ENCODE results near the gene BID.
"Not testable (repeated sequence)": the region's sequence is repeated elsewhere in the genome, so short reads cannot be mapped to it uniquely, and the experiment has no call there.

The BID gene

DNA sequence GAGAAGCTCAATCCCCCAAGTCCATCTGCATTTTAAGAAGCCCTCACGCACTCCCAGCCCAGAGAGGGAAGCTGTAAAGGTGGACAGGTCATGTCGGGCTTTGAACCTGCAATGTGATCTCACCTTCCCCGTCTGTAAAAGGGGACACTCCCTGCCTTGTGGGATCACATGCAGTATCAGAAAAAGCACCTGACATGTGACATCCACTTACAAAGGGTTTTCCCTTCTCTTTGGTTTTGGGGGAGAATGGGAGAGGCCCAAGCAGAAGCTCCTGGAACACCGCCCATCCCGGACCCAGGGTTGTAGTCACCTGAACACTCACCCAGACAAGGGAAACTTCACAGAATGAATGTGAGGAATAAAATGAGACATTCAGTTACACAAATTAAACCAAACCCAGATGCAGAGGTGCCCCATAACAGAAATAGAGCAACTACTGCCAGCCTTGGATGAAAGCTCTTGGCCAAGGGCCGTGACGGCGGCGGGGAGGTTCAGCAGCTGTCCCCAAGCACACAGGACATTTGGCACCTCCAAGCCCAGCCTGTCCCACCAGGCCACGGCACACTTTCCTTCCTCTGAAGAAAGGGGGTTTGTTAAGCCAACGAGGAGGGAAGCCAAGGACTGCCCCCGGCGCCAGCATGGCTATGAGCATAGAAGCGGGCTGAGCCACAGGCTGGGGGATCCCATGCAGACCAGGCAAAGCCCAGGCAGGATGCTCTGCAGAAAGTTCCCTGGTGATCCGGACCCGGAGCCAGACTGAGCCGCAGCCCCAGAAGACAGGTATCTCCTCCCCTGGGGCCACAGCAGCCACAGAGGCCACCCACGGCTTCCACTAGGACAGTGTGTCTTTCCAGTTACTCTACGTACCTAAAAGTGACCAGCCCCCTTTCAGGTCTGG, 3.8 kb downstream of the BID start:
- no peaks in the 10 kb centered on the region for H3K4me1 ChIP-seq (ENCODE audit: control insufficient read depth, insufficient read depth, low read length)
- H3K9ac ChIP-seq (ENCODE audit: low read depth, low read length): no peak overlapping the region
- no peaks in the 10 kb centered on the region for H3K9me3 ChIP-seq (ENCODE audit: control insufficient read depth, insufficient read depth, low read length)

GRCh38 chr22:17769716-17770082, 4.6 kb downstream of the BID start:
- no peak overlapping the region for H3K4me3 ChIP-seq (ENCODE audit: low read depth, low read length)
- H3K9ac ChIP-seq (ENCODE audit: low read depth, low read length): no peak overlapping the region
- H3K36me3 ChIP-seq (ENCODE audit: control insufficient read depth, insufficient read depth, low read length): no peaks in the 10 kb centered on the region
- no peaks in the 10 kb centered on the region for H3K4me1 ChIP-seq (ENCODE audit: control insufficient read depth, insufficient read depth, low read length)
- no peaks in the 10 kb centered on the region for H3K27me3 ChIP-seq (ENCODE audit: control insufficient read depth, insufficient read depth, low read length)
- no peaks in the 10 kb centered on the region for H3K9me3 ChIP-seq (ENCODE audit: control insufficient read depth, insufficient read depth, low read length)

More for the DNA sequence above, 3.8 kb downstream of the BID start:
- Histone ChIP-seq H3K36me3 (ENCODE audit: control insufficient read depth, insufficient read depth, low read length) (no peaks in the 10 kb centered on the region), H3K4me3 (ENCODE audit: low read depth, low read length) (no peak overlapping the region), H3K27me3 (ENCODE audit: control insufficient read depth, insufficient read depth, low read length) (no peaks in the 10 kb centered on the region)

DNA sequence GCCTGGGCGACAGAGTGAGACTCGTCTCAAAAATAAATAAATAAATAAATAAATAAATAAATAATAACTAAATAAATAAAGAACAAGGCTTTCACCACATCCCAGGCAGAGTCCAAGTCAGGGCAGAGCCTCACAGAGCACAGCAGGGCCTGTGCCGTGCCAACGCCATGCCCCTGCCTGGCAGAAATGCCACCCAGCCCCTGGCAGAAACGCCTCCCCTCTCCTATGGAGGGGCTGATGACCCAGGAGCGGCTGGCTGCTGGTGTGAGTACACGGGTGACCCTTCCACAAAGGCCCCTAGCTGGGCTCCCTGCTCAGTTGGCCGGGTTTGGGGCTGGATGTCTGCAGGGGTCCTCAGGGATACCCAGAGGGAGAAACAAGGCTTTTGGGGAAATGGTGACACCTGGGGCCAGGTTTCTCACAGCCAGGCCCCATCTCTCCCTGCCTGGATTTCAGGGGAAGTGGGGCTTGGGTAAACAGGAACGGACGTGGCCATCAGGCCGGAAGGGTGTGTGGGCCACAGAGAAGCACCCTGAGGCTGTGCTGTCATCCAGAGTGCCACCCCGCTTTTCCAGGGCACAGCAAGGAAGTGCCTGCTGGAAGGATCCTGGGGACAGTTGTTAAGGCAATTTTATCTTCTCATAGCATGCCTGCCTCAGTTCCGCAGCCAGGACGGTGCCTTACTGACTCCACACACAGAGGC, 5.1 kb downstream of the BID start:
- Histone ChIP-seq H3K9me3 (ENCODE audit: control insufficient read depth, insufficient read depth, low read length) (no peaks in the 10 kb centered on the region), H3K4me3 (ENCODE audit: low read depth, low read length) (no peak overlapping the region), H3K9ac (ENCODE audit: low read depth, low read length) (no peak overlapping the region)

DNA sequence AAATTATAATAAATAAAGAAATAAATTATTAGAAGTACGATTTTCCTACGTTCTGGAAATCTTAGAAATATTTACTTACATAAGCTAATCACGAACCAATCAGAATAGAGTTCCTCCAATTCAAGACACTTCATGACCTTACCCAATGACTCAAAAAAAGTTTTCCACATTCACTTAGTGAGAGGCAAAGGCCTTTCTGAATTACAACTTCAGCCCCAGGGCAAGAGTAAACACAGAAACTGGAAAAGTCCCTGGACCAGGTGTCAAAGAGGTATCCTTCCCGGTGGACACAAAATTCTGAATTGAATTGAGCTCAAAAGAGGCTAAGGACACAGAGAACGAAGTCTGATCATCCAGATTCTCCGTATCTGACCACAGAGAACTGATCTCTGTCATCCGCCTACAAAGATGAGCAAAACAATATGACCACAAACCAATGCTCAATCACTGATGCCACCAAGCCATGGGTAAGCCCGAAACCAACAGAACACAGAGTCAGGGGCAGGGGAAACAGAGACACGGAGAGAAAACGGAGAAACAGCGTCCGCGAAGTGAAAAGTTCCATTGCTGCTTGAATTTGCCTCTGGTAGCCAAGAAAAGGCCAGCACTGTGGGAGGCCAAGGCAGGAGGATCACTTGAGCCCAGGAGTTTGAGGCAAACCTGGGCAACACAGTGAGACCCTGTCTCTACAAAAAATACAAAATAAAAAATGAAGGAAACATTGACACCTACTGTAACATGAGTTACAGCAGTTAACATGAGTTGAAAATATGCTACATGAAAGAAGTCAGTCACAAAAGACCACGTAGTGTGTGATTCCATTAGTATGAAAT, 6.8 kb downstream of the BID start:
- Histone ChIP-seq H3K9ac (ENCODE audit: low read depth, low read length) (no peak overlapping the region), H3K27me3 (ENCODE audit: control insufficient read depth, insufficient read depth, low read length) (no peaks in the 10 kb centered on the region), H3K4me1 (ENCODE audit: control insufficient read depth, insufficient read depth, low read length) (no peaks in the 10 kb centered on the region), H3K9me3 (ENCODE audit: control insufficient read depth, insufficient read depth, low read length) (no peaks in the 10 kb centered on the region), H3K4me3 (ENCODE audit: low read depth, low read length) (no peak overlapping the region), H3K36me3 (ENCODE audit: control insufficient read depth, insufficient read depth, low read length) (no peaks in the 10 kb centered on the region)

More for the DNA sequence above, 5.1 kb downstream of the BID start:
- Histone ChIP-seq H3K4me1 (ENCODE audit: control insufficient read depth, insufficient read depth, low read length) (no peaks in the 10 kb centered on the region), H3K36me3 (ENCODE audit: control insufficient read depth, insufficient read depth, low read length) (no peaks in the 10 kb centered on the region), H3K27me3 (ENCODE audit: control insufficient read depth, insufficient read depth, low read length) (no peaks in the 10 kb centered on the region)

GRCh38 chr22:17764852-17765251, 9.4 kb downstream of the BID start:
- not testable (repeated sequence) for H3K9ac ChIP-seq (ENCODE audit: low read depth, low read length); H3K27me3 ChIP-seq (ENCODE audit: control insufficient read depth, insufficient read depth, low read length); H3K9me3 ChIP-seq (ENCODE audit: control insufficient read depth, insufficient read depth, low read length); H3K4me3 ChIP-seq (ENCODE audit: low read depth, low read length); H3K36me3 ChIP-seq (ENCODE audit: control insufficient read depth, insufficient read depth, low read length); H3K4me1 ChIP-seq (ENCODE audit: control insufficient read depth, insufficient read depth, low read length)

GRCh38 chr22:17764036-17764435, 10.2 kb downstream of the BID start:
- Histone ChIP-seq H3K9me3 (ENCODE audit: control insufficient read depth, insufficient read depth, low read length) (no peaks in the 10 kb centered on the region), H3K4me3 (ENCODE audit: low read depth, low read length) (no peak overlapping the region), H3K4me1 (ENCODE audit: control insufficient read depth, insufficient read depth, low read length) (no peaks in the 10 kb centered on the region), H3K36me3 (ENCODE audit: control insufficient read depth, insufficient read depth, low read length) (no peaks in the 10 kb centered on the region), H3K9ac (ENCODE audit: low read depth, low read length) (no peak overlapping the region), H3K27me3 (ENCODE audit: control insufficient read depth, insufficient read depth, low read length) (no peaks in the 10 kb centered on the region)

- H3K27me3 ChIP-seq (ENCODE audit: control insufficient read depth, insufficient read depth, low read length); H3K4me1 ChIP-seq (ENCODE audit: control insufficient read depth, insufficient read depth, low read length); H3K9me3 ChIP-seq (ENCODE audit: control insufficient read depth, insufficient read depth, low read length); H3K9ac ChIP-seq (ENCODE audit: low read depth, low read length); H3K4me3 ChIP-seq (ENCODE audit: low read depth, low read length); H3K36me3 ChIP-seq (ENCODE audit: control insufficient read depth, insufficient read depth, low read length): not testable (repeated sequence)
These were observed 10.8 kb downstream of the BID start for GRCh38 chr22:17763442-17763841.

DNA sequence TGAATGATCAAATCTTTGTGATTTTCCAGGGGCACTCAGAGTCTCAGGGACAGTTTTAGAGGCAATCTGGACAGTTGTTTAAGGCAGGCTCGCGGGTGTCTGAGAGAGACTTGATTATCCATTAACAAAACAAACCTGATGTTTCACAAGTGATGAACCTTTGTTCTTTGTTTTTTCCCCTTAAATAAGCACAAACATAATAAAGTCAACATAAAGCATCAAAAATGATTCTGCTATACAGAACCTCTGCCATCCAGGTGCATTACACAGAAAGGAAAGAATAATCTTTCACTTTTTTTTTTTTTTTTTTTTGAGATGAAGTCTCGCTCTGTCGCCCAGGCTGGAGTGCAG, 13.2 kb downstream of the BID start:
- Histone ChIP-seq H3K4me1 (ENCODE audit: control insufficient read depth, insufficient read depth, low read length) (no peaks in the 10 kb centered on the region), H3K36me3 (ENCODE audit: control insufficient read depth, insufficient read depth, low read length) (no peaks in the 10 kb centered on the region), H3K9ac (ENCODE audit: low read depth, low read length) (no peak overlapping the region), H3K9me3 (ENCODE audit: control insufficient read depth, insufficient read depth, low read length) (no peaks in the 10 kb centered on the region), H3K4me3 (ENCODE audit: low read depth, low read length) (no peak overlapping the region), H3K27me3 (ENCODE audit: control insufficient read depth, insufficient read depth, low read length) (no peaks in the 10 kb centered on the region)

GRCh38 chr22:17754233-17754925, 19.9 kb downstream of the BID start:
- no peaks in the 10 kb centered on the region for H3K4me1 ChIP-seq (ENCODE audit: control insufficient read depth, insufficient read depth, low read length)
- no peaks in the 10 kb centered on the region for H3K27me3 ChIP-seq (ENCODE audit: control insufficient read depth, insufficient read depth, low read length)
- H3K9me3 ChIP-seq (ENCODE audit: control insufficient read depth, insufficient read depth, low read length): no peaks in the 10 kb centered on the region
- no peak overlapping the region for H3K9ac ChIP-seq (ENCODE audit: low read depth, low read length)
- H3K4me3 ChIP-seq (ENCODE audit: low read depth, low read length): no peak overlapping the region
- H3K36me3 ChIP-seq (ENCODE audit: control insufficient read depth, insufficient read depth, low read length): no peaks in the 10 kb centered on the region

GRCh38 chr22:17753401-17753989, 20.8 kb downstream of the BID start:
- Histone ChIP-seq H3K4me3 (ENCODE audit: low read depth, low read length) (no peak overlapping the region), H3K9me3 (ENCODE audit: control insufficient read depth, insufficient read depth, low read length) (no peaks in the 10 kb centered on the region), H3K36me3 (ENCODE audit: control insufficient read depth, insufficient read depth, low read length) (no peaks in the 10 kb centered on the region), H3K4me1 (ENCODE audit: control insufficient read depth, insufficient read depth, low read length) (no peaks in the 10 kb centered on the region), H3K27me3 (ENCODE audit: control insufficient read depth, insufficient read depth, low read length) (no peaks in the 10 kb centered on the region), H3K9ac (ENCODE audit: low read depth, low read length) (no peak overlapping the region)

GRCh38 chr22:17751596-17751995, 22.7 kb downstream of the BID start:
- no peaks in the 10 kb centered on the region for H3K27me3 ChIP-seq (ENCODE audit: control insufficient read depth, insufficient read depth, low read length)
- H3K9ac ChIP-seq (ENCODE audit: low read depth, low read length): no peak overlapping the region
- no peaks in the 10 kb centered on the region for H3K36me3 ChIP-seq (ENCODE audit: control insufficient read depth, insufficient read depth, low read length)
- H3K4me3 ChIP-seq (ENCODE audit: low read depth, low read length): no peak overlapping the region
- no peaks in the 10 kb centered on the region for H3K9me3 ChIP-seq (ENCODE audit: control insufficient read depth, insufficient read depth, low read length)
- H3K4me1 ChIP-seq (ENCODE audit: control insufficient read depth, insufficient read depth, low read length): no peaks in the 10 kb centered on the region

Measured in iPS-15b (cell line).